NCI-H2196 (cell line): ENCODE data around the gene KCNJ14.
"Not testable (repeated sequence)": the region's sequence is repeated elsewhere in the genome, so short reads cannot be mapped to it uniquely, and the experiment has no call there.

Source experiments
- DNase-seq: peaks from one replicate; lab custom pipeline; 2025; ENCODE audit not compliant: unreplicated experiment; lab: John Stamatoyannopoulos, UW

The KCNJ14 gene

DNA sequence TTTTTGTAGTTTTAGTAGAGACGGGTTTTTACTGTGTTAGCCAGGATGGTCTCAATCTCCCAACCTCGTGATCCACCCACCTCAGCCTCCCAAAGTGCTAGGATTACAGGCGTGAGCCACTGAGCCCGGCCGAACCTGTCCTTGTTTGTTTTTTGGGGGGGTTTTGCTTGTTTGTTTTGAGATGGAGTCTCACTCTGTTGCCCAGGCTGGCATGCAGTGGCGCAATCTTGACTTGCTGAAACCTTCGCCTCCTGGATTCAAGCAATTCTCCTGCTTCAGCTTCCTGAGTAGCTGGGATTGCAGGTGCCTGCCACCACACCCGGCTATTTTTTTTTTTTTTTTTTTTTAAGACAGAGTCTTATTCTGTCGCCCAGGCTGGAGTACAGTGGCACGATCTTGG lies 31.3 kb downstream of the KCNJ14 start:
- not testable (repeated sequence) for DNase-seq

DNA sequence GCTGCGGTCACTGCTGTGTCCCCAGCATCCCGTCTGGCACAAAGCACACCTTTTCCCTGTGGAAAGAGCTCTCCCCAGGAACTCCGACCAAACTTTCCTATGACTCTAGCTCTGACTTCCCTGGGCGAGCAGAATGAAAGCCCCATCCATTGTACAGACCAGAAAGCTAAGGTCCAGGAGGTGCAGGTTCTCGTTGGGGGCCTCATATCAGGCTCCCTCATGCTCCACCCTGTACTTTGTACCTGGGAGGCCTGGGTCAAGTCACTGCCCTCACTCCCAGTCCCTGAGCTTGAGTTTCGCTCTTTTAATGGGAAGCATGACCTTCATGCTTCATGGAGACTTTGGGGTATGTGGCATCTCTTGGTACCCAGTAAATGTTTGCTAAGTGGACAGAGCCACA lies 32.2 kb downstream of the KCNJ14 start:
- no peak for DNase-seq

- DNase-seq: peak; percentile 71
Measured at GRCh38 chr19:48487948-48488347, 32.6 kb downstream of the KCNJ14 start.

DNA sequence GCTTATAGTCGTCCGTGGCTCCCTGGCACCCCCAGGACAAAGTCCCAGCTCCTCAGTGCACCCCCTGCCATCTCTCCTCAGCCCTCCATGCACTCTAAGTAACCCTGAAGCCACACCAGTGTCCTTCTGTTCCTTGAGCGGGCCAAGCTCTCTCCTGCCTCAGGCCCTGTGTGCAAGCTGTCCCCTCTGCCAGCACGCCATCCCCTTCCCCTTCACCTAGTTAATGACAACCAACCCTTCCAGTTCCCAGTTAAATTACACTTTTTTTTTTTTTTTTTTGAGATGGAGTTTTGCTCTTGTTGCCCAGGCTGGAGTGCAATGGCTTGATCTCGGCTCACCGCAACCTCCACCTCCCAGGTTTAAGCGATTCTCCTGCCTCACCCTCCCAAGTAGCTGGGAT lies 33.1 kb downstream of the KCNJ14 start:
- not testable (repeated sequence) for DNase-seq

- peak; percentile 72 for DNase-seq
Measured at GRCh38 chr19:48489608-48490216, 34.3 kb downstream of the KCNJ14 start.

DNA sequence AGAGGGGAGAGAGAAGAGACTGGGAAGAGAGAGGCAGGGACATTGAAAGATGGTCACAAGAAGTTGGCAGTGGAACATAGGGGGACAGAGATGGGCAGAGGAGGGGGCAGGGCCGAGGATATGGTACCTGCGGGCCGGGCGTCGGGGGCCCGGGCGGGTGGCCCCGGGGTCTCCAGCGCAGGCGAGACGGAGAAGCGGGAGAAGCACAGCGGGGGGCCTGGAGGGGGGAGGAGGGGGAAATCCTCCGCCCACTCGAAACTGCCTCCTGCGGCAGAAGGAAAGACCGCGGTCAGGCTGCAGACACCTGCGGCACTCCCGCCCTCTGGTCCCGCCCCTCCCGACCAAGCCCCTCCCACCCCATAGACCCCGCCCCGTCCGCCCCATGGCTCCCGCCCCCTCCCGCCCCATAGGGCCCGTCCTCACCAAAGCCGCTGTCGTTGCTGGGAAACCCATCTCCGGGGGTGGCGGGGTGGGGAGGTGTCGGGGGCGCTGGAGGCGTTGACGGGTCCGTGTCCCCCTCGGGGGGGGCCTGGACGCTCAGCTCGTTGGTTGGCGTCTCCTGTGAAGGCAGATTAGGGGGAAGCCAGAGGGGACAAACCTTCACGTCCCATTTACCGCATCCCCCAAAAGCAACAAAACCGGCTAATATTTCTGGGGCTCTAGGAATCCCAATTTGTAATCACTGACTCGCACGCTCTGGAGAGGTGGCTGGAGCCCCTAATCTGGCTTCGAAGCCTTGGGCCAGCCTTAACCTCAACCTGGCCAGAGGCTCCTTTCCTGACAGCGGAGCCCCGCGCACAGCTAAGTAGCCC lies 35.8 kb downstream of the KCNJ14 start:
- DNase-seq: peak; percentile 65

- no peak for DNase-seq
Measured at GRCh38 chr19:48491793-48492123, 36.4 kb downstream of the KCNJ14 start.

DNA sequence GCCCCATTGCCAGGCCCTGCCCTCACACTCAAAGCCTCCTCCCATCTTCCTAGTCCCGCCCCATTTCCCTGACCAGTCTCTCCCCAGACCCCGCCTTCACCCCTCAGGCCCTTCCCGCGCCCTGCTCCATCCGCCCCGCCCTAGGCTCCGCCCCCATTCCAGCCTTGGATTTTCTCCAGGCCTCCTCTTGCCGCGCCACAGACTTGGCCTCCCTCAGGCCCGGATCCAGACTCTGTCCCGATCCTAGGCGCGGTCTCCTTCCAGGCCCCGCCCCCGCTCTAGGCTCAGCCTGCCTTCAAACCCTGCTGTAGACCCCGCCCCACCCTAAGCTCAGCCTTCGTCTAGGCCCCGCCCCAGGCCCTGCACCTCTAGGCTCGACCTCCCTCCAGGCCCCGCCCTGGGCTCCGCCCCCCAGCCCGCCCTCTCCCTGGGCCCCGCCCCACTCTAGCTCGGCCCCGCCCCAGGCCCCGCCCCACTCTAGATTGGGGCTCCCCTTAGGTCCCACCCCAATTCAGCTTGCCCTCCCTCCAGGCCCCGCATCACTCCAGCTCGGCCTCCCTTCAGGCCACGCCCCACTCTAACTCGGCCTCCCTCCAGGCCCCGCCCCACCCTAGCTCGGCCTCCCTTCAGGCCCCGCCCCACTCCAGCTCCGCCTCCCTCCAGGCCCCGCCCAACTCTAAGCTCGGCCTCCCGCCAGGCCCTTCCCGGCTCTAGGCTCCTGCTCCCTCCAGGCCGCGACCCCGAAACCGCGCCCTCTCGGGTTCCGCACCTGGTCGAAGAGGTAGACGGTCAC lies 37.7 kb downstream of the KCNJ14 start:
- peak; percentile 99 for DNase-seq

- DNase-seq: no peak
Measured at GRCh38 chr19:48493718-48494401, 38.5 kb downstream of the KCNJ14 start.

- no peak for DNase-seq
Measured at GRCh38 chr19:48495396-48495795, 40.0 kb downstream of the KCNJ14 start.

DNA sequence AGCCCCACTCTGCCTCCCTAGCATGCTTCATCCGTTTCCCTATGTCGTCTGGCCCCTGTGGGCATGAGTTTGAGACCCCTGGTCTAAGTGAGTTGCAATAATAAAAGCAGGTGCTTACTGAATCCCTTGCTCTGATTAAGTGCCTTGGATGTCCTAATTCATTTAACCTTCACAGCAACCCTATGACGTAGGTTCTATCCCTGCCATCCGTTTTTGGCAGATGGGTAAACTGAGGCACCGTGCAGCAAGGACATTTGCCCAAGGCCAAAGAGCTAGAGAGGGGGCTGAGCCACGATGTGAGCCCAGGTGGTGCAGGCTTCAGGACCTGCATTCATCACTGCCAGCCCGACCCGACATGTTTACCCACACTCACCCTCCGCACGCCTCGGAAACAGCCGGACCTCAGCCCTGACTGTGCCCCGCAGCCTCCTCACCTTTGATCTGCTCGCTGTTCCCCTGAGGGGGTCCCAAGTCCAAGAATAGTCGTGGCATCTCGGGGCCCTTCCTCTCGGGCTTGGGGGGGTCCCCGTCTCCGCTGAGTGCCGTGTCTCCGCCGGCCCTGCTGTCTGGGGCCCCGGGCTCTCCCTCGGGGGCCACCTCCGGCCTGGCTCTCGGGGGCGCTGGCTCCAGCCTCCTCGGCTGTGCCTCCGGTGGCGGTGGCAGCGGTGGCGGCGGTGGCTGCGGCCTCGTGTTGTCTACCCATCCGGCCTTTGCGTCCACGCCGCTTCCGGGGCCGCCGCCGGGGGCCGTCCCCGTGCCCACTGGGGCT lies 41.8 kb downstream of the KCNJ14 start:
- no peak for DNase-seq

DNA sequence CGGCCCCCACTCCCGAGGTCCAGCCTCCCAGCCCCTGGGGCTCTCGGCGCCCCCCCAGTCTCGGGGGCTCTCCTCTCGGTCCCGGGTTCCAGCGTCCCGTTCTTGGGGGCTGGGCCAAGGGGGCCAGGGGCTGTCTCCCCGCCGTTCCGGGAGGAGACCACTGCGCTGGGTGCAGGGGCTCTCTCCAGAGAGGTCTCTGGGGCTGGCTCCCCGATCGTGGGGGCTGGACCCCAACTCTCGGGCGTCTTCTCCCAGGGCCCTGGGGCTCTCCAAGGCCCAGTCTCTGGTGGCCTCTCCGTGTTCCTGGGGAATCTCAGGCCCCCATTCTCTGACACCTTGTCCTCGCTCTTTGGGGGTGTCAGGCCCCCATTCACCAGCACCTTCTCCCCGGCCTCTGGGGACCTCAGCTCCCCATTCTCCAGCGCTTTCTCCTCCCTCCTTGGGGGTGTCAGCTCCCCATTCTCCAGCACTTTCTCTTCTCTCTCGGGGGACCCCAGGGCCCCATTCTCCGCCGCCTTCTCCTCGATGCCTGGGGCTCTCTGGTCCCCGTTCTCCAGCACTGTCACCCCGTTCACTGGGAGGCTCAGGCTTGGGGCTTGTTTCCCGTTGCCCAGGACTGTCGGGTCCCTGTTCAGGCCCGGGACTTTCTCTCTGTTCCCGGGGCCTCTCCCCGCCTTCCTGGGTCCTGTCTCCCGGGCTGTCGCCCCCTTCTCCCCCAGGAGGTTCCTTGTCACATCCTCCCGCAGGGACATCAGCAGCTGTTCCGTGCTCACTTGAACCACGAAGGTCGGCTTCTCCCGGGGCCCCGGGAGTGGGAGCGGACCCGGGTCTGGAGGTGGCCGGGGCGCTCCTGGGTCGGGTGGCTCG lies 42.6 kb downstream of the KCNJ14 start:
- DNase-seq: no peak

DNA sequence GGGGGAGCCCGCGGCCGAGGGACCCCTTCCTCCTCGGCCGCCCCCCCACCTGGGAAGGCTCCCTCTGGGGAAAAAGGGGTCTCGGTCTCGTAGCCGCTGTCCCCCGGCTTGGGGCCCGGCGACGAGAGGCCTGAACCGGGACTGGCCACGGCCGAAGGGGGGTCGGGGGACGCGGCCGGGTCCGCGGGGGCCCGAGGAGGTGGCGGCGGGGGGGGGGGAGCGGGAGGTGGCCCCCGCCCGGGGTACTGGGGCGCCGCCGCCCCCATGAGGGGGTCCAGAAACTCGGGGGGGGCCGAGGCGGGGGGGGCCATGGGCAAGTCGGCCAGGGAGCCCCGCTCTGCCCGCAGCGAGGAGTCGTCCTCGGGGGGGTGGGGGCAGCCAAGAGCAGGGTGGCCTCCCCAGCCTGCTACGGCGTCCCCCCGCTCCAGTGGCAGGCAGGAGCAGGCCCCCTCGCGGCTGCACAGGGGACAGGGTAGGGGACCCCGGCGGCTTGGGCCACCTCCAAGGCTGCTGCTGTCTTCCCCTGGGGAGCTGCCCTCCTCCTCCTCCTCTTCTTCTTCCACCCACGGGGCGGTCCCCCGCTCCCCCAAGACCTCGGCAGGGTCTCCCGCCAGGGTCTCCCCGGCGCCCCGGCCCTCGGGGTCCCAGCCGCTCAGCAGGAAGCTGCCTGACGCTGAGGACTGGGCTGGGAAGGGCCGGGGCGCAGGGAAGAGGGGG lies 43.4 kb downstream of the KCNJ14 start:
- no peak for DNase-seq

DNA sequence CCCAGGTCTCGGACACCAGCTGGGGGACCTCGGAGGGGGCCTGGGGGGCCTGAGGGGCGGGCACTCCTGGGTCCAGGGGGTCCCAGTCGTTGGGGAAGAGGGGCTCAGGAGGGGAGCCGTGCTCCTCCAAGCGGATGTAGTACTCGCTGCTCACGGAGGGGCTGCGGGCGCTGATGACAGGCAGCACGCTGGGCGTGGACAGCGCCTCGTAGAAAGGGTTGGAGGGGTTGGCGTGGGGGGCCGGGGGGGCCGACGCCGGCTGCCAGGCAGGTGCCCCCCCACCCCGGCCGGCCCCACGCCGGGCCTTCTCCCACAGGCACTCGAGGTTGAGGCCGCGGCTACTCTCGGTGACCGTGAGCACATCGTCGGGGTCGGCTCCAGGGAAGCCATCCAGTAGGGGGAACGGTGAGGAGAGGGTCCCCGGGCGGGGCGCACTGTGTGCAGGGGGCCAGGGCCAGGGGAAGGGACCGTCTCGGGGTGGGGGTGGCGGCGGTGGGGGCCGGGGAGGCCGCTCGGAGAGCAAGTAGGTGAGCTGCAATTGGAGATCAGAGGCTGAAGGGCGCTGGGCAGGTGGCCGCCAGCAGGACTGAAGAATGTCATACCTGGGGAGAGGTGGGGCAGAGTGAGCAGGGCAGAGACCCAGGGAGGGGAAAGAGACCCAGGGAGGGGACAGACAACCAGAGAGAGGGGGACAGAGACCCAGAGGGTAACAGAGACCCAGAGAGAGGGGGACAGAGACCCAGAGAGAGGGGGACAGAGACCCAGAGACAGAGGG lies 44.1 kb downstream of the KCNJ14 start:
- no peak for DNase-seq

DNA sequence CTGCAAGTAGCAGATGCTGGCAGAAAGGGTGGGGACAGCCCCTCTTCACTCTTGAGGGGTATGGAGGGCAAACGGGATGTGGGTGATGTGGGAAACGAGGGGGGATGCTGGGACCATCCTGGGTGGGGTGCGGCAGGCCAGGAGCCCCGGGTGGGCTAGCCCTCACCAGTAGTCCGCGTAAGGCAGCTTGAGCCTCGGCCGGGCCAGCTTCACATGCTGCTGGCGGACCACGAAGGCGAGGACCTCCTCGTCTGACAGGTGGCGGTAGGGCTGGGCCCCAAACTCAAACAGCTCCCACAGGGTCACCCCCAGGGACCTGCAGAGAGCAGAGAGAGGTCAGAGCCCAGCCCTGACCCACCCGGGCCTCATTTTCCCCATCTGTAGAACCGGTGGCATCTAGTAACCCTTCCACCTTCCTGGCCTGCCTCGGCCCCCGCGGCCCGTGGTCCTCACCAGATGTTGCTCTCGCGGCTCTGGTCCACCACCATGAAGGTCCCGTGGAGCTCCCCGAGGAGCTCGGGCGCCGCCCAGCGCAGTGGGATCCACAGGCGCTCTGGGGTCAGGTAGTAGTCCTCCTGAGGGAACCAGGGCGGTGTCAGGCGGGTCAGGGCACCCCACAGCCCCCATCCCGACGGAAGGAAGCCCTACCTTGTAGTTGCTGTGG lies 45.6 kb downstream of the KCNJ14 start:
- DNase-seq: no peak

DNA sequence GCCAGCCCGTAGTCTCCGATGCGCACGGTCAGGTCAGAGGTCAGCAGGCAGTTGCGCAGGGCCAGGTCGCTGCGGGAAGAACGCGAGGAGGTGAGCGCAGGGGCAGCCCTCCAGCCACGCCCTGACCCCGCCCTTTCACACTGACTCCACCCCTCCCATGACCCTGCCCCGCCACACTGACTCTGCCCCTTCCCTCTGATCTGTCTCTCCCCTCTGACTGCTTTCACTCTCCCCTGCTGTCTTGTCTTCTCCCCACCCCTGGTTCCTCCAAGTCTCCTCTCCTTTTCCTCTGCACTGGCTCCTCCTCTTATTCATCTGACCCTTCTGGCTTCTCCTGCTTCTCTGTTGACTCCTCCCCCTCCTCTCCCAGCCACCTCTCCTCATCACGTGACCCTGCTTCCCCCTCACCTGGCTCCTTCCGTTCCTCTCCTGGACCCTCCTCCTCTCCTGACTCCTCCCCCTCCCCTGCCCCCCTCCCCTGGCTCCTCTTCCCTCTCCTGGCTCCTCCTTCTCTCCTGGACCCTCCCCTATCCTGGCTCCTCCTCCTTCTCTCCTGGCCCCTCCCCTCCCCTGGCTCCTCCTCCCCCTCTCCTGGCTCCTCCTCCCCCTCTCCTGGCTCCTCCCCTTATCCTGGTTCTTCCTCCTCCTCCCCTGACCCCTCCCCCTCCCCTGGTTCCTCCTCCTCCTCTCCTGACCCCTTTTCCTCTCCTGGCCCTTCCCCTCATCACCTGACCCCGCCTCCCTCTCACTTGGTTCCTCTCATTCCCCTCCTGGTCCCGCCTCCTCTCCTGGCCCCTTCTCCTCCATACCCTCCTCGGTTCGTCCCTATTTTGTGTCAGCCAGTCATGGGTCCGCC lies 46.3 kb downstream of the KCNJ14 start:
- peak; percentile 97 for DNase-seq
